A549 (cell line): ENCODE data around the gene ADAMTS14.

ENCODE experiments used
- CTCF ChIP-seq: fragments of >200 bp; sonication (Bioruptor Twin); formaldehyde crosslinking; IDR thresholded peaks from 3 replicates; pipeline ENCODE4 v1.5.1; 2016
- EP300 ChIP-seq, 2 experiments: fragments of >200 bp; sonication (Bioruptor Twin); formaldehyde crosslinking; IDR thresholded peaks; 2 replicates in 1 of 2; 3 replicates in 1 of 2; pipeline ENCODE4 v1.6.1; 2016 to 2017
- JUNB ChIP-seq: fragments of >200 bp; sonication (Bioruptor Twin); formaldehyde crosslinking; IDR thresholded peaks from 2 replicates; pipeline ENCODE4 v1.6.1; 2016
- MAX ChIP-seq: IDR thresholded peaks from 2 replicates; pipeline ENCODE4 v1.6.1; 2012
- POLR2A ChIP-seq: IDR thresholded peaks from 2 replicates; pipeline ENCODE4 v1.6.1; 2012; ENCODE audit warnings: mild to moderate bottlenecking, low read length
- RAD21 ChIP-seq, 2 experiments: fragments of >200 bp in 1 of 2; sonication (Bioruptor Twin) in 1 of 2; formaldehyde crosslinking in 1 of 2; IDR thresholded peaks in 1 of 2; conservative IDR thresholded peaks in 1 of 2; 2 replicates in 1 of 2; 3 replicates in 1 of 2; pipeline ENCODE4 v1.6.1; 2012 to 2018; ENCODE audit warnings: inconsistent platforms in 1 of 2
- RNF2 ChIP-seq: fragments of 200-600 bp; sonication (generic); IDR thresholded peaks from 2 replicates; pipeline ENCODE4 v1.6.1; 2016; ENCODE audit warnings: low read depth, mild to moderate bottlenecking, antibody characterized with exemption, moderate library complexity, borderline replicate concordance
- ZFP36 ChIP-seq: fragments of 450-650 bp; IDR thresholded peaks from 2 replicates; pipeline ENCODE4 v1.6.1; 2014; ENCODE audit warnings: borderline replicate concordance; ENCODE audit not compliant: partially characterized antibody

GRCh38 chr10:70672165-70673042, at the start of gene ADAMTS14:
- TF ChIP-seq RNF2 = no peak
- TF ChIP-seq POLR2A = no peak
- TF ChIP-seq MAX = no peak
- no peak for TF ChIP-seq EP300 (IDR thresholded peaks at IDR 0.05)
- no peak for TF ChIP-seq CTCF
- TF ChIP-seq RAD21 (conservative IDR thresholded peaks at IDR 0.05 in 1 of 2, IDR thresholded peaks at IDR 0.05 in 1 of 2) = no peak
- TF ChIP-seq ZFP36 = no peak
- no peak for TF ChIP-seq JUNB
